ENCODE measurements around the gene STX7.
A peak's percentile ranks its signal among the peaks of the same experiment; 100 is the strongest.

The STX7 gene

DNA sequence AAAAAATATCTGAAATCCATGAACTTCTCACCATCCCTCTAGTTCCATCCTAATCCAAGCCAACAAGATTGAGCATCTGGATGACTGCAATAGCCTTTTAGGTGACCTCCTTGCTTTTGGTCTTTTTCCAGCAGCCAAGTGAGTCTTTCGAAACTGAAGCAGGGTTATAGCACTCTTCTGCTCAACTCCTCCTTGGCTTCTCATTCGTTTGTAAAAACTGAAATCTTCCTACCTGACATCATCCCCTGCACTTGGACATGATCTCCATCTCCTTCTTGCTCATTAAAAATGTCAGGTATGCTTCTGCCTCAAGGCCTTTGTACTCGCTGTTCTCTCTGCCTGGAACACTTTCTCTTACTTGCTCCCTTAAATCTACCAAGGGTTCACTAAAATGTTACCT lies 46.0 kb downstream of the STX7 start:
- DNase-seq = no peak

DNA sequence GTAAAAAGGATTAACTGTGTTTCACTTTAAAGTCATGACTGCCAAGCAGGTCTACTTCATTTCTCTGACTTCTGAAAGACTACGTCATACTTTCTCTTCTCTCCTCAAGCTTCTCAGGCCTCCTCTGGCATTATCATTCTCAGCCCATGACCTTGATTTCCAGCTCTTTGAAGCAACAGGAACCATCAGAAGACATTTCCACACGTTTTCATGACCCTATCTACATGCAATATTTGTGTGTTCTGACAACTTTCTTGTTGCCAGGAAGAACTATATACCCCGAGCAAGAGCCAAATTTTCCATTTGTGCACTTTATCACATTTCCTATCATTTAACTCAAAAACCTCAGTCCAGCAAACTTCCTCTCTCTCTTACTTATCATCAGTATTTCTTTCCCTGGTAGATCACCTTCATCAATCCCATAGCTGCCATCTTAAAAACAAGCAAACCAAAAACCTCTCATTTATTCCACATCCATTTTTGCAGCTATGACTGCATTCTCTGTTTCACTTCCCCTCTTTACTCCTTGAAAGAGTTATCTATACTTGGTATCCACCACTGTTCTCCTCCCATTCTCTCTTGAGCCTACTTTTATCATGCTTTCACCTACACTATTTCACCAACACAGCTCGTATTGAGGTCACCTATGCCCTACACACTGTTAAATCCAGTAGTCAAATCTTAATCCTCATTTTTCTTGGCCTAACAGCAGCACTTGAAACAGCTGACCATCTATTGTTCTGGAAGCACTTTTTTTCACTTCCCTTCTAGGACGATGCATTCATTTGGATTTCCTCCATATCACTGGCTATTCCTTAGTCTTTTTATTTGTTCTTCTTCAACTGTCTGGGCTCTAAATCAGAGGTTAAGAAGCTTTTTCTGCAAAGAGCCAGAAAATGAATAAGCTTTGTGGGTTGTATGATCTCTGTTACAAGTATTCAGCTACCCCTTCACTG lies 47.1 kb downstream of the STX7 start:
- DNase-seq = no peak

DNA sequence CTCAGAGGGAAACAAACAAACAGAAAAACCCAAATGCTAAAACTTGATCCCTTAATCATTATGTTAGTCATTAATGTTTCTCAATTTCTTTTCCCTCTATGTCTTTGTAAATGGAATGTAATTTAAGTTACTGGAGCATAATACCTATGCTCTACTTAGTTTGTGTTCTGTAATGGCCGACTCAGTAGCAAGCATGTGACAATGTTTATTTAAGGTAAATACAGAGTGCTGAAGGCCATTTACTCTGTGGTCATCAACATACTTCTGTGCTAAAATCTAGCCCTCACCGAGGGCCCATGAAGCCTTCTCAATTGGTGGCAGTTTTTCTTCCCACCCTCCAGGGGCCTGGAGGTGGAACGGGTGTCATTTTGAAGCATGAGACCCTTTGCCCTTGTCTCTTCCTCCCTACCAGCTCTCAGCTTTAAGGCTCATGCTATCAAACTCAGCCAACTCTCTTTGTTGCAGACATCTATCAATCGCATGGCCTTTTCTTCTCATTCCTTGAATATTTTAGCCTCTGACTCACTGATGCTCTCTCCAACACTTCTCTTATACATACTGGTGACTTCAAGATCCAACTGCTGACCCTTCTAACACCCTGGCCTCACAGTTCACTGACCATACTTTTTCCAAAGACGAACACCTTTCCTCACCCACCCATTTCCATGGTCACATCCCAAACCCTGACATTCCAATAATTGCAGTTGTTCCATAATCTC lies 48.2 kb downstream of the STX7 start:
- peak in 1 of 2 experiments; percentile 31 for DNase-seq

DNA sequence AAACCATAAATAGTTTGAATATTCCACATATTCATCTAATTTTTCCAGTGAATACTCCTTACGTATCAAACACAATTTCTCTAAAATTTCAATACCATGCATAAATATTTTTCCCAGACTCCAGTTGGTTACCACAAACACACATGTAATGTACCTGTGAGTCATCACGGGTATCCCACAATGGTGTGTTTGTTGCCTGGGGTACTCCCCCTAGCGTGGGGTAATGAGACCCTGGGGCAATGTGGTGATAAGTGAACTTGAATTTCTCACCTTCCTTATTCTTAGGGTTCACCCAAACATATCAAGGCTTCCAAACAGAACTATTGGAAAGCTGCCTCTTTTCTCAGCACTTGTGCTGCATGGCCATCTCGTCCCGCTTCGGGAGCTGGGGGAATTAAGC lies 51.0 kb downstream of the STX7 start:
- DNase-seq = no peak

DNA sequence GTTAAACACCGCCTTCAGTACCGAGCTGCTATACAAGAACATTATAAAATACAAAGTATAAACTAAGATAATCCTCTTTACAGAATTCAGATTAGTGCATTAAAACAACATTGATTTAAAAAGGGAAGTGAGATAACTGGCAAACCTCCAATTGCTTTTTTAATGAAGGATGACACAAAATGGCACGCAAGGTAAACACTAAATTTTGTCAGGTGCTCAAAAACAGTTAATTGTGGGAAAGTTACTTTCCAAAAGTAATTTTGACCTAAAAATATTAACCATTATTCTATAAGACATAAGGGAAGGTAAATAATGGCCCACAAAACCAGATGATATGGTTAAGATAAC lies 53.3 kb downstream of the STX7 start:
- no peak for DNase-seq

DNA sequence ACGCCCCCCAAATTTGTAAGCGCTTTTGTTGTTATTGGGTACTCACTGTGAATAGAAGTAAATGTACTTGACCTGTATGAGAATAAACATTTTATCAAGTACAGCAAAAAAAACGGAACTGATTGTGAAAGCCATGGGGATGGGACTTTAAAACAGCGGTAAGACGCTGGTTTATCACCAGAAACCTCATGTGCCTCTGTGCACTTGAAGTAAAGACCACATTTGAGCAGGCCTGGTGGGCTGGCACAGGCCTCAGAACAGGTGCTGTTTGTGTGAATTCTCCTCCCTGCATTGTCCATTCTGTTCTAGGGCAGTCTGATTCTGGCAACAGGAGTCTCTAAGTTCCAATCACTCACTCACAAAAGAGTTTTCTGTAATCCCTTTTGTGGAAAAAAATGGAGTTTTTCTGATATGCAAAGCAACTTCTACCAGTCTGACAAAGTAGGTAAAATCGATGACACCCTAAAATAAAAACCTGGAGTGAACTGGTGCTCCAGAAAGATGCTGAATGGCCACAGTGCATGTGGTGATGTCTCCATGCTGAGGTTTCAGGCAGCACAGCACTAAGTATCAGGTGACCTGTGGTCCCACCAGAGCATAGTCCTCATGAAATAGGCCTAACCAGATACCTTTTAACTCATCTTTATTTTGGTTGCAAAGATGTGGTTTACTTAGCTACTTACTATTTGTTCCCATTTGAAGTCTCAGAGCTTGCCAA lies 53.9 kb downstream of the STX7 start:
- DNase-seq = no peak

DNA sequence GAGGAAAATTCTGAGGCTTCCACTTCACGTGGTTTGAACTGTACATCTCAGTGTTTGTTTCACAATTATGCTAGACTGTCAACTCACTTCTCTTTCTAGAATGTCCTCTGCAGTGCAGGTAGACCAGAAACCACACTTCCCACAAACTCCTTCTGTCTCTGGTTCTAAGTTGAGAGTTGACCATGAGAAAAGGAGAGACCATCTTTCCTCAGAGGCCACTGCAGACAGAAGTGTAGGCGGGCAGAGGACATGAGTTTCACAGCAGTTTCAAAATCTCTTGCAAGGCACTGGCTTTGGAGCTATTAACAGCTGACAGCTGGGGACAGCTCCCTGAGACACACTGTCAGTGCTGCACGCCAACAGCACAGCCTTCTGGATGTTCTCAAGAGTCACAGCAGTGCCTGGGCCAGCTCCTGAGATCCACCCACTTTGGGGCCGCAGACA lies 56.2 kb downstream of the STX7 start:
- no peak for DNase-seq

DNA sequence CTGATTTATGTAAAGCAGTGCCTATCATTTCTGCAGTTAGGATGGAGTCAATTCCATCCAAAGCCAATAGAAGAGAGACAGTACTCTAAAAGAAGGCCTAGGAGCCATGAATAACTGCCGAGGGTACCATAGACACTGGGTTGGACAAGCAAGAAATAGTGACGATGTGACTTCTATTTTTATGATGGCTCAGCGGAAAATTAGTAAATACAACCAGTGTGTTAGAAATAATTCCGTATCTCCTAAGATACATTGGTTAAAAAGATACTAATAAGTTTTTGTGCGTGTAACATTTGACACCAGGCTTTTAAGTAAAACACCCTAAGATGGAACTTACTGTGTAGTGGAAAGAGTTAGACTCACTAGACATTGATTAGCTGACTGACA lies 66.1 kb downstream of the STX7 start:
- no peak for DNase-seq

DNA sequence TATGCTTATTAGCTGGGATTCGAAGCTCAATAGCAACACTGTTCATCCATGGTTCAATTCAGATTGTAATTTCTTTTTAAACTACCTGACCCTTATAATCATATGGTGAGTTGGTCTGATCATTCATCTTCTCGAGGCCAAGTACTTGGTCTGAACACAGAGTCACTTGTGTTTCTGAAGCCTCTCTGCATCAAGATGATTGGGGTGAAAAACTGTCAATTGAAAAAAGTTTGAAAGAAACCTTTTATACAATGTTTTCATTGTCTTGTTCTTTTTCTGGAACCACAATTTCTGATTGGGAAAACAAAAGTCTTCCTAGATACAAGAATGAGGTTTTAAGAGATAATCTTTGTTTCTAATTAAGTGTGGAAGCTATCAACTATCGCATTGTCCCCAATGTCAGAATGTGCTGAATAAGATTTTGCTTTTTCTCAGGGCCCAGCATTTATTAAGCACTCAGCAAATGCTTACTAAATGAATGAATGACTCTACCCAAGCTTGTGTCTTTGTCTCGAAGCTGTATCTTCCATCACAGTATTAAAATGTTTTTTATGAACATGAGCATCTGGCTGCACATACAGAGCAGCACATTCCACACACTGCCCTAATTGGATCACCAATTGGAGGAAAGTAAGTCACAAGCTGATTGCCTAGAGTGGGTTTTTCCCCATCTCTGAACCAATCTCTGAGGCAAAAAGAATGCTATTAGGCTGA lies 66.6 kb downstream of the STX7 start:
- no peak for DNase-seq

DNA sequence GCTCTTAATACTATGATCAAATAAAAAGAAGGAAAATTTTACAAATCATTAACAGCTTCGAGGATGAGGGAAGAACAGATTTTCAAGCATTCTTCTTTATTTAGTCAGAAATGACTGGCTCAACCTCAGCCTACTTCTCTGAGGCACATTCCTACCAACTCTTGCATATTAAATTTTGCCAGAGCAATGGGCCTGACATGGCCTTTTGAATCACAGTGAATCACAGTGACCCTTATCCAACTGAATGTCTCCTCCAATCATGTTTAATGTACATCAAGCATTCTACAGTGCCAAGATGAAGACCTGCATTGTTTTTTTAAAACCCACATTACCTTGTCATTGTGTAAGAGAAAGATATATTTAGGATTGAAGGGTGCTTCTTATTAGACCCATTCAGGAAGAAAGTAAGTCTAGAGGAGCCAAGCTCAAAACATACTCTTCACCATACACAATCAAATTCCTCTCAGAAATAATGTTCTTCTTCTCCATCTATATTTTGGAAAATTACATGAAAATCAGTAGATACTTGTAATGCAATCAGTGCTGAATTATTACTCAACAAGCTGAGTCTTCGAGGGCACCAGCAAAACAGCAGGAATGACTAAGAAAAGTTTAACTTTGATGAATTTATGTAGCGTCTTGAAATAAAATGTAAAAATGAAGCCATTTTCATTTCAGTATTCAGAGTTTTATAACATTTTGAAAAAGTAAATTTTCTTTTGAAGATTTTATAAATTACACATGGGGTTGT lies 67.5 kb downstream of the STX7 start:
- peak in 1 of 2 experiments; percentile 8 for DNase-seq

DNA sequence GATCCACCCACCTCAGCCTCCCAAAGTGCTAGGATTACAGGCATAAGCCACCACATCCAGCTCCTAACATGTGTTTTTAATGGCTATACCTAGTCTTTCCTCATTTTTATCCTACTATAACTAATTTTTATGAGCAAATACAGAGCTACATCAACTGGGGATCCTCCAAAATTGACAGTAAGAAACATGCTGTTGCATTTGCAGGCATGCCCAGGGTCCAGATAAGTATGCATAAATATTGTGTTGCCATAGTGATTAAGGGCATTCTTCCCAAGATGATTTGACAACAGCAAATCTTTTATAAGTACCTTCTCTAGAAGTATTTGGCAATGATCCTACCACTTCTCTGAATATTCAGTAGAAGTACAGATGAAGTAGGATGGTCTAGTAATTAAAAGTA lies 69.7 kb downstream of the STX7 start:
- DNase-seq = no peak

DNA sequence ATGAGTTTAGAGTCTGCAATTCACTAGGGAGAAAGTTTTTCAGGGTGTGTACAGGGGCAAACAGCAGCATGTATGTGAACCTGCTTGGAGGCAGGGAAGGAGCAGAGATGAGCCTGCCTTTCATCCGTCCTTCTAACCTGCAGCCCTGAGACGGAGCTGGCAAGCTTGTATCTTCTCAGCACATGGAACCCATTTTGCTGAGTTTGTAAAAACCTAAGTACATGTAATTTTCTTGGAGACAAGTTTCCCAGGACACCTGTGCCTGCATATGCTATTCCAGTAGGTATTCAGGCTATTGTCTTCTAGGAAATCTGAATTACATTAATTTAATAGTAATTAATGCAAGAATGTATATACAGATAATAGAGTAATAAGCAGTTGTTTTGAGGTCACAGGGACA lies 82.8 kb downstream of the STX7 start:
- DNase-seq = no peak

DNA sequence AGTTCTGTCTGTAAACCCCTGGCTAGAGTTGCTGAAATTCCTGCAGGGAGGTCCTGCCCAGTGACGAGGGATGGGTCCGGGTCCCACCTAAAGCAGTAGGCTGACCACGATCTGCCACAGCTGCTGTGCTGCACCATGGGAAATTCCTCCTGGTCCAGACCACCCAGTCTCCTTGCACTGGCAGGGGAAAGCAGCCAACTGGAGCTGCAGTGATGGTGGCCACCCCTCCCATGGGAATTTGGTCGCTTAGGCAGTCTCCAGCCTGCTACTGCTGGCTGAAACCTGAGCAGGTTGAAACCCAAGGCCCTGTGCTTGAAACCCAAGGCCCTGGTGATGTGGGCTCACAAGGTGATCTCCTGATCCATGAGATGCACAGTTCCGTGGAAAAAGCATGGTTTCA lies 87.7 kb downstream of the STX7 start:
- no peak for DNase-seq

DNA sequence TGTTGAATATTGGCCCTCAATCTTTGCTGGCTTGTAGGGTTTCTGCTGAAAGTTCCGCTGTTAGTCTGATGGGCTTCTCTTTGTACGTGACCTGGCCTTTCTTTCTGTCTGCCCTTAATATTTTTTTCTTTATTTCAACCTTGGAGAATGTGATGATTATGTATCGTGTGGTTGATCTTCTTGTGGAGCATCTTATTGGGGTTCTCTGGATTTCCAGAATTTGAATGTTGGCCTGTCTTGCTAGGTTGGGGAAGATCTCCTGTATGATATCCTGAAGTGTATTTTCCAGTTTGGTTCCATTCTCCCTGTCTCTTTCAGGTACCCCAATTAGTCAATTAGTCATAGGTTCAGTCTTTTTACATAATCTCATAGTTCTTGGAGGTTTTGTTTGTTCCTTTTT lies 89.1 kb downstream of the STX7 start:
- no peak for DNase-seq

DNA sequence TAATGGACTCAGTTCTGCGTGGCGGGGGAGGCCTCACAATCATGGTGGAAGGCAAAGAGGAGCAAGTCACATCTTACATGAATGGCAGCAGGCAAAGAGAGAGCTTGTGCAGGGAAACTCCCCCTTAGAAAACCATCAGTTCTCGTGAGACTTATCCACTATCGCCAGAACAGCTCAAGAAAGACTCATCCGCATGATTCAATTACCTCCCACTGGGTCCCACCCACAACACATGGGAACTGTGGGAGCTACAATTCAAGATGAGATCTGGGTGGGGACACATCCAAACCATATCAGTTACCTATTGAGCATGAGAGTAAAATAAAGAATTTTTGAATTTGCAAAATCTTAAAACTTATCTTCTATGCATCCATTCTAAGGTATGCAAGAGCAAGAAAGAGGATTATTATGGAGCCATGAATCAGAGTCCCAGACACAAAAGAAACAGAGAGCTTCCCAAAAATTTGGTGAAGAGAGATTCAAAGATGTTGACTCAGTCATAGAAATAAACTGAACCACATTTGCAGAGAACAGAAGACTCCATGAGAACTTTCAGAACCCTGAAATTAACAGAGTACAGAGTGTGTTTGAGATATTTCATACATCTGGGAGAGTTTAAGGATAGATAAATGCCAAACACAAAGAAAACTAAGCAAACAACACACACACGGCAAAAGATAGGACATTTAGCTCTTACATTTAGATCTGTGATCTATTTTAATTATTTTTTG lies 94.5 kb downstream of the STX7 start:
- no peak for DNase-seq

DNA sequence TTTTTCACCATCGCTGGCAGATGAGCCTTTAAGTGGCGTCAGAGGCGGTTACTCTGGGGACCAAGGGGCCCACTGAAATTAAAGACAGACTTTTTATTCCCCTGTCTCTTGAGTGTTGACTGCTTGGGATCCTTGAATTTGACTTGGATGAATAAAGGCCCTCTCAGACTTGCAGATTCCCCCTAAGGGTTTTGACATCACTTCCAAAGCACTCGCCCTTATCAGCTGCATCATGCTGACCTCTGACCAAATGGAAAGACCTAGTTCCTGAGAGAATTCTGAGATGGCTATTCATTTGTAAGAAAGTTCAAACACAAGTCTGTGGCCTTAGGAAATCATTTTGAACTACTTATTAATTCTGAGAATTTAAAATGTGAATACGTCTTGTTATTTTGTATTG lies 98.2 kb downstream of the STX7 start:
- DNase-seq = no peak

DNA sequence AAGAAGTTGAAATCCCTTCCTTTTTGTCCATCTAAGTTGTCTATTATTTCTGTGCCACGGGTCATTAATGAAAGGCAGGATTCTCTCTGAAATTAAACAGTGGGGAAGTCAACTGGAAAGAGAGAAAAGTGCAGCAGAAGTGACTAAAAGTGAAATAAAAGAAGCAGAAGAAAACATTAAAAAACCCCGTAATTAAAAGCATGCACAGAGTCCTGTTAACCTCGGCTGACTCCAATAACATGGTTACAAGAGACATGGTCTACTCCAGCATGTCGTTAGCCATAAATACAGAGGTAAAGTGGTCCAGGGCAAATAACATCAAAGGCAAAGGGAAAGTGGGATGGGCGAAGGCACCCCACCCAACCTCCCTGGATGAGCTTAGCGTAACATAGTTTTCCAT lies 98.6 kb downstream of the STX7 start:
- DNase-seq = no peak

DNA sequence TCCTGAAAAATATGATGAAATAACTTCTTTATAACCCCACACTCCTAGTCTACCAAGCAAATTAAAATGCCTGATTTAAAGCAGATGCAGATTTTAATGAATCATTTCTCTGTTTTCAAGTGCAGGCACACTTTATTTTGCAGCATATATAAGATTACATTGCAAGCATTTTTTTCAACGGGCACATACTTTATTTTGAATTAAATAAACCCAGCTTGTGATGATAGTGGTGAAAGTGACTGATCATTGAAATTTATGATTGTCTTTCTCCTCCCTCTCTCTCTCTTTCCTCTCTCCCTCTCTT lies 99.5 kb downstream of the STX7 start:
- no peak for DNase-seq

DNA sequence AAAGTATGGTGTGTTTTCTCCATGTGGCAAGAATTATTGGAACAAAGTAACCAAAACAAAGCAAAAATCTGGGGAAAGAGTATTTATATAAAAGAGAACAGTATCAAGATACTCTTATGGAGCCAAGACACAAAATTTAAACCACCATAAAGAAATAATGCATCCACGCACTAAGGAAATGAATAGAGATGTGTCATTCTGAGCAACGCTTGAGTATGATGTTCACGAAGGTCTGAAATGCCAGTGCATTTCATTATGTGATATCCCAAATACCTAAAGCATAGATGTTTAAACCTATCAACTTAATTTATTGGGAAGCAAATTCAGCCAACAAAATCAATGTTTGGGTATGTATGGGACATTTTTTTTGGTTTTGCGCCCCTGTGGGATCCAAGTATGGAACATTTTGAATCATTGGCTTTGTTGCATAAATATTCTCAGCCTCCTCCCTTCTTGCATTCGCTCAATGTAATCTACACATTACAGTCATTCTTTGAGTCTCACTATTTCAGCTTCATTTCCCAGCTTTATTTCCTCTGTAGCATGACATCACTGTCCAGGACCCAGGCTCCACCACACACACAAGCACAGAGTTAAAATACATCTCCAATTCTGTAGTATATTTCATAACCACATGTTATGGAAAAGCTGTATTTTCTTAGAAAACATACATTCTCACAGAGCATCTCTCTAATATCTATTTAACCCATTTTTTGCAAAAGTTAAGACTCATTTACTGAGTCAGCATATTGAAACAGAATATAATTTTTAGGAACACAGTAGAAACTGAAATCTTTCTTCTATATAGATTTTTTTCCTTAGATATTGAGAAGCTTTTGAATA lies 100.0 kb downstream of the STX7 start:
- no peak for DNase-seq

DNA sequence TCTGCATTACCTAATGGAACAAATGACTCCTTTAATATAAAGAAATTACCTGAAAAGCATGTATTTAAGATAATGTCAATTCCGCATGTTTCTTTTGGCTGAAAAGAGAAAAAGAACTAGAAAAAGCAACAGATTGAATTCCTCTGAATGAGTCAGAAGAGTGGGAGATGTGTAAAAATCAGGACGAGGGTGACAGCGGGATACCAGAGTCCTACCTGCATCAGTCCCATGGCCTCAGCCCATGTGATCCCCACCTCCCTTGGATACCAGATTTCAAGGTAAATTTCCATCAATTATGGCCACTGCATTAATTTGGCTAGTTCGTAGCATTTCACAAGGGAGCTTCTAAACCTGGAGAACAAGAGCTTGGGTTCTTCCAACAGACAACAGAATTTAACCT lies 101.6 kb downstream of the STX7 start:
- no peak for DNase-seq

DNA sequence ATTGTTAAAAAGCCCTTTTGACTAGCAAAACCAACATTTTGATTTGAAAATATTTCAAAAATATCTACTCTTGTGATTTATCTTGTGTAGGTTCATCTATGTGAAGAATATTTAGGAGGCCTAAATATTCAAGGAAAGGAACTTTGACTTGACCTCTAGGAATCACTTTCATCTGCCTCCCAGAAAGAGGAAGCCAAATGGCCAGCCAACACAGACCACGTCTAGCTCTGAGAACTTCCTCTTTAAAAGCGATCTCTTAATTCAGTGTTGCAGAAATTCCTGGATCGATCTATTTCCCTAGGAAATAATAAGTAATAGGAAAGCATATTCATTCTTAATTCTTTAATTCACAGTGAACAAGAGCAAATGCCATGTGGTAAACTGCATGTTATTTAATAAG lies 102.1 kb downstream of the STX7 start:
- DNase-seq = no peak

Measured in SW 1271 (cell line).